Raji (cell line): ENCODE measurements around the gene NINL.

Source experiments
- POLR2A ChIP-seq: IDR thresholded peaks from 2 replicates; pipeline ENCODE4 v1.6.1; 2011; ENCODE audit warnings: low read depth, low read length, control low read depth; ENCODE audit not compliant: insufficient read depth

NINL gene

GRCh38 chr20:25565578-25566157 is 19.7 kb downstream of the NINL start:
- TF ChIP-seq POLR2A = no peak

- TF ChIP-seq POLR2A = no peak
These were observed 21.5 kb downstream of the NINL start for GRCh38 chr20:25563876-25564275.

- no peak for TF ChIP-seq POLR2A
These were observed 22.0 kb downstream of the NINL start for GRCh38 chr20:25563362-25563761.

- no peak for TF ChIP-seq POLR2A
These were observed 31.5 kb downstream of the NINL start for GRCh38 chr20:25553819-25554296.

GRCh38 chr20:25552977-25553376 is 32.4 kb downstream of the NINL start:
- TF ChIP-seq POLR2A = no peak

- TF ChIP-seq POLR2A = no peak
These were observed 33.7 kb downstream of the NINL start for GRCh38 chr20:25551413-25552215.

GRCh38 chr20:25549843-25550477 is 35.4 kb downstream of the NINL start:
- no peak for TF ChIP-seq POLR2A

GRCh38 chr20:25549172-25549773 is 36.1 kb downstream of the NINL start:
- no peak for TF ChIP-seq POLR2A

- no peak for TF ChIP-seq POLR2A
These were observed 36.7 kb downstream of the NINL start for GRCh38 chr20:25548613-25549086.

- TF ChIP-seq POLR2A = no peak
These were observed 37.3 kb downstream of the NINL start for GRCh38 chr20:25547999-25548398.

- TF ChIP-seq POLR2A = no peak
These were observed 38.3 kb downstream of the NINL start for GRCh38 chr20:25547063-25547462.

GRCh38 chr20:25546048-25546447 is 39.3 kb downstream of the NINL start:
- TF ChIP-seq POLR2A = no peak

- TF ChIP-seq POLR2A = no peak
These were observed 40.2 kb downstream of the NINL start for GRCh38 chr20:25545171-25545570.

- TF ChIP-seq POLR2A = no peak
These were observed 40.6 kb downstream of the NINL start for GRCh38 chr20:25544734-25545133.

GRCh38 chr20:25544311-25544710 is 41.0 kb downstream of the NINL start:
- no peak for TF ChIP-seq POLR2A
